Memory B cell (primary cell): Measurements from ENCODE around the gene NMT1.

Experiments used
- ATAC-seq: fragments of 150-1000 bp; cut with Tn5 transposase; 2 replicates; pipeline ENCODE4 v1.10.0; 2021; ENCODE audit warnings: low read depth, mild to moderate bottlenecking, moderate library complexity
- DNase-seq, 2 donors: peaks; one replicate each; pipeline ENCODE4 v3.0.0; 2022; ENCODE audit warnings: low spot score in 2 of 2
- H3K27ac Mint-ChIP-seq: one replicate; pipeline ENCODE4 v1.8.0; 2022; ENCODE audit warnings: mild to moderate bottlenecking, moderate library complexity, mixed read lengths
- H3K27me3 Mint-ChIP-seq: one replicate; pipeline ENCODE4 v1.8.0; 2022; ENCODE audit warnings: mixed read lengths
- H3K36me3 Mint-ChIP-seq: one replicate; pipeline ENCODE4 v1.8.0; 2022; ENCODE audit warnings: mild to moderate bottlenecking, mixed read lengths
- H3K4me1 Mint-ChIP-seq: one replicate; pipeline ENCODE4 v1.8.0; 2022; ENCODE audit warnings: mixed read lengths
- H3K4me3 Mint-ChIP-seq: one replicate; pipeline ENCODE4 v1.8.0; 2022; ENCODE audit warnings: mild to moderate bottlenecking, moderate library complexity, mixed read lengths
- H3K9me3 Mint-ChIP-seq: one replicate; pipeline ENCODE4 v1.8.0; 2022; ENCODE audit warnings: mixed read lengths

Gene NMT1

GRCh38 chr17:45156242-45156641 lies 95.1 kb downstream of the NMT1 start:
- DNase-seq, result no peak
- Mint-ChIP-seq H3K36me3 (peaks cover 5% of the 10 kb centered on the region), H3K27ac (no peak overlapping the region), H3K4me3 (no peak overlapping the region), H3K27me3 (no peaks in the 10 kb centered on the region), H3K9me3 (no peaks in the 10 kb centered on the region), H3K4me1 (peaks cover 15% of the 10 kb centered on the region)
- ATAC-seq, result no peak
